WTC11 (cell line): ENCODE data around the gene PHF10.

Experiments
- AFF4 ChIP-seq: sonication (generic); formaldehyde crosslinking; IDR thresholded peaks from 2 replicates; pipeline ENCODE4 v1.8.1; 2023; ENCODE audit warnings: mild to moderate bottlenecking, missing genetic modification reagents, borderline replicate concordance
- ATF6 ChIP-seq: sonication (generic); formaldehyde crosslinking; IDR thresholded peaks from 2 replicates; pipeline ENCODE4 v1.8.1; 2023; ENCODE audit warnings: mild to moderate bottlenecking, missing genetic modification reagents
- CTCF ChIP-seq: fragments of 200-600 bp; IDR thresholded peaks from 2 replicates; pipeline ENCODE4 v1.8.0; 2022; ENCODE audit warnings: antibody characterized with exemption
- MAX ChIP-seq: sonication (generic); formaldehyde crosslinking; IDR thresholded peaks from 2 replicates; pipeline ENCODE4 v1.8.0; 2022; ENCODE audit warnings: mild to moderate bottlenecking, missing genetic modification reagents
- NFATC4 ChIP-seq: fragments of 250-450 bp; sonication (Bioruptor Pico); IDR thresholded peaks from 2 replicates; pipeline ENCODE4 v1.9.0; 2021; ENCODE audit warnings: mild to moderate bottlenecking
- TEAD4 ChIP-seq: sonication (generic); formaldehyde crosslinking; IDR thresholded peaks from 2 replicates; pipeline ENCODE4 v1.8.0; 2022; ENCODE audit warnings: mild to moderate bottlenecking, missing genetic modification reagents
- USF2 ChIP-seq: sonication (generic); formaldehyde crosslinking; IDR thresholded peaks from 2 replicates; pipeline ENCODE4 v1.8.1; 2023; ENCODE audit warnings: mild to moderate bottlenecking, missing genetic modification reagents, moderate library complexity
- ZNF121 ChIP-seq: sonication (generic); formaldehyde crosslinking; IDR thresholded peaks from 2 replicates; pipeline ENCODE4 v1.8.0; 2023; ENCODE audit warnings: missing genetic modification reagents
- ZNF425 ChIP-seq: fragments of 250-450 bp; sonication (Bioruptor Pico); conservative IDR thresholded peaks from 2 replicates; pipeline ENCODE4 v1.9.0; 2021; ENCODE audit warnings: mild to moderate bottlenecking

GRCh38 chr6:169657284-169657610 lies 67.1 kb downstream of the PHF10 start:
- no peak for TF ChIP-seq TEAD4
- no peak for TF ChIP-seq NFATC4 (CRISPR knock-in tag)
- no peak for TF ChIP-seq ZNF425
- no peak for TF ChIP-seq ATF6 (CRISPR knock-in tag)
- TF ChIP-seq CTCF: no peak
- TF ChIP-seq AFF4 (CRISPR knock-in tag): no peak
- no peak for TF ChIP-seq MAX (CRISPR knock-in tag)
- TF ChIP-seq USF2 (CRISPR knock-in tag): no peak
- TF ChIP-seq ZNF121 (CRISPR knock-in tag): no peak
